Left lung (tissue), 10 donors: ENCODE results near the gene ZNF778. TPM values are rescaled to one million over a fixed set of nuclear protein-coding genes. Genes with fewer than 3 reads are reported as not detected.
A peak's percentile ranks its signal among the peaks of the same experiment; 100 is the strongest.
"Not testable (repeated sequence)": the region's sequence is repeated elsewhere in the genome, so short reads cannot be mapped to it uniquely, and the experiment has no call there.

Experiments
- ATAC-seq: fragments of 200-7000 bp; cut with Tn5 transposase; one replicate; pipeline ENCODE4 v1.9.1; 2020; ENCODE audit warnings: moderate library complexity
- DNase-seq, 4 donors: peaks; one replicate each; pipeline ENCODE4 v3.0.0-alpha.2; 2013 to 2020
- H3K27ac ChIP-seq, 2 donors: fragments of 200-600 bp; sonication (generic) in 1 of 2; one replicate each; pipeline versions ENCODE4 v1.5.0 to v1.8.0; 2020 to 2021
- H3K27me3 ChIP-seq, 2 donors: fragments of 200-600 bp; sonication (generic) in 1 of 2; one replicate each; pipeline versions ENCODE4 v1.5.0 to v1.8.0; 2020 to 2021
- H3K36me3 ChIP-seq, 2 donors: fragments of 200-600 bp; sonication (generic) in 1 of 2; one replicate each; pipeline versions ENCODE4 v1.5.0 to v1.8.0; 2020 to 2021
- H3K4me1 ChIP-seq, 2 donors: fragments of 200-600 bp; one replicate each; pipeline ENCODE4 v1.8.0; 2021
- H3K4me3 ChIP-seq, 2 donors: fragments of 200-600 bp; sonication (generic) in 1 of 2; one replicate each; pipeline versions ENCODE4 v1.5.0 to v1.8.0; 2020 to 2021; ENCODE audit warnings: mild to moderate bottlenecking in 1 of 2
- H3K9me3 ChIP-seq, 2 donors: fragments of 200-600 bp; sonication (generic) in 1 of 2; one replicate each; pipeline versions ENCODE4 v1.5.0 to v1.8.0; 2020 to 2021
- CTCF ChIP-seq, 2 donors: fragments of 200-600 bp; sonication (generic) in 1 of 2; IDR thresholded peaks; one replicate each; pipeline versions ENCODE4 v1.5.0 to v1.8.0; 2021; ENCODE audit warnings: antibody characterized with exemption in 2 of 2
- intact Hi-C, 2 donors: fragments of 100-400 bp; cut with DNase I; formaldehyde crosslinking; loops; one replicate each; pipeline versions ENCODE4 v1.11.2 to v1.14.2; 2022
- polyA plus RNA-seq, 6 donors: library from polyadenylated mRNA; unstranded; fragments of 120-200 nt; gene quantifications; one replicate each; pipeline ENCODE4 v1.2.1, GENCODE V29; 2013; ENCODE audit not compliant: insufficient read length in 6 of 6
- total RNA-seq, 2 donors: library from RNA; stranded (reverse); fragmentation: NEBNext Ultra II Directional; extraction: Animal tissue kit (Norgen Biotek cat#: 25700); gene quantifications; one replicate each; pipeline ENCODE4 v1.2.1, GENCODE V29; 2021
- donor health status: DM: no; HTN: yes; CAD: no.
- donor health status: DM: no; HTN: no; CAD: no.

The ZNF778 gene
- total and polyA plus RNA-seq, 8 donors = 4.0 to 9.5 (median 6.1) TPM

GRCh38 chr16:89257281-89257731 is 39.8 kb downstream of the ZNF778 start:
- ATAC-seq (peak; percentile 59), DNase-seq (peak in 2 of 4 donors; percentile 31 to 81)
- Histone ChIP-seq H3K27me3 (peaks cover 0 to 25% of the 10 kb centered on the region in 2 donors), H3K36me3 (no peaks in the 10 kb centered on the region), H3K27ac (peak overlapping the region in 1 of 2 donors; percentile 50), H3K4me3 (peak overlapping the region; percentile 30 to 44), H3K4me1 (peaks cover 0 to 16% of the 10 kb centered on the region in 2 donors), H3K9me3 (no peaks in the 10 kb centered on the region)
- no peak for TF ChIP-seq CTCF (IDR thresholded peaks at IDR 0.05)
- intact Hi-C loops = no loop called here

- Histone ChIP-seq H3K36me3 (no peaks in the 10 kb centered on the region), H3K27ac (no peak overlapping the region)
Measured at GRCh38 chr16:89257757-89258465, 40.4 kb downstream of the ZNF778 start.

GRCh38 chr16:89259901-89260300 is 42.4 kb downstream of the ZNF778 start:
- Histone ChIP-seq H3K4me1 (peaks cover 0 to 16% of the 10 kb centered on the region in 2 donors), H3K27me3 (peaks cover 0 to 25% of the 10 kb centered on the region in 2 donors)
- DNase-seq, H3K9me3 ChIP-seq, H3K36me3 ChIP-seq, H3K27ac ChIP-seq, H3K4me3 ChIP-seq, intact Hi-C loops, ATAC-seq: not testable (repeated sequence)

More at GRCh38 chr16:89257757-89258465, 40.4 kb downstream of the ZNF778 start:
- H3K9me3 ChIP-seq = no peaks in the 10 kb centered on the region
- TF ChIP-seq CTCF (IDR thresholded peaks at IDR 0.05) = no peak
- no peak for DNase-seq
- no peak for ATAC-seq
- peak overlapping the region in 1 of 2 donors; percentile 44 for H3K4me3 ChIP-seq
- intact Hi-C loops = no loop called here
- peaks cover 0 to 25% of the 10 kb centered on the region in 2 donors for H3K27me3 ChIP-seq
- peaks cover 0 to 16% of the 10 kb centered on the region in 2 donors for H3K4me1 ChIP-seq

- peak overlapping the region; percentile 18 to 70 for H3K27ac ChIP-seq
- intact Hi-C loops = no loop called here
- TF ChIP-seq CTCF (IDR thresholded peaks at IDR 0.05) = no peak
- peaks cover 0 to 27% of the 10 kb centered on the region in 2 donors for H3K36me3 ChIP-seq
- H3K27me3 ChIP-seq = peaks cover 0 to 14% of the 10 kb centered on the region in 2 donors
- peaks cover 0 to 10% of the 10 kb centered on the region in 2 donors for H3K4me1 ChIP-seq
- no peaks in the 10 kb centered on the region for H3K9me3 ChIP-seq
- no peak overlapping the region for H3K4me3 ChIP-seq
- ATAC-seq (peak; percentile 47), DNase-seq (peak in 1 of 4 donors; percentile 54)
Measured at GRCh38 chr16:89261691-89262563, 44.4 kb downstream of the ZNF778 start.

- intact Hi-C loops = no loop called here
- no peak overlapping the region for H3K27ac ChIP-seq
- peaks cover 0 to 50% of the 10 kb centered on the region in 2 donors for H3K36me3 ChIP-seq
- no peaks in the 10 kb centered on the region for H3K9me3 ChIP-seq
- no peak for ATAC-seq
- TF ChIP-seq CTCF (IDR thresholded peaks at IDR 0.05) = no peak
- no peak overlapping the region for H3K4me3 ChIP-seq
- H3K27me3 ChIP-seq = no peaks in the 10 kb centered on the region
- no peaks in the 10 kb centered on the region for H3K4me1 ChIP-seq
- peak in 1 of 4 donors; percentile 59 for DNase-seq
Measured at GRCh38 chr16:89264800-89265550, 47.5 kb downstream of the ZNF778 start.
